Measurements from ENCODE around the gene ATP5F1E.

- TF ChIP-seq CTCF (IDR thresholded peaks at IDR 0.05; ENCODE audit: borderline replicate concordance, extremely low read depth, low read length, poor library complexity, severe bottlenecking) (no peak), EZH2 (IDR thresholded peaks at IDR 0.05; ENCODE audit: borderline replicate concordance, low read depth, low read length, severe bottlenecking) (no peak)
Measured at GRCh38 chr20:59046862-59047261, 14.7 kb upstream of the ATP5F1E start.
